ENCODE measurements around the gene CAPN10. TPM values are rescaled to one million over a fixed set of nuclear protein-coding genes. Genes with fewer than 3 reads are reported as not detected.

Gene CAPN10
- total RNA-seq, 4 donors from 2014 or later, result 13.4 to 33.3 (median 14.5) TPM

- TF ChIP-seq CTCF (IDR thresholded peaks at IDR 0.05; ENCODE audit: low read depth), result no peak
Measured at GRCh38 chr2:240569998-240570530, 16.5 kb upstream of the CAPN10 start.

GRCh38 chr2:240570531-240571313, 15.8 kb upstream of the CAPN10 start:
- no peak for TF ChIP-seq CTCF (IDR thresholded peaks at IDR 0.05; ENCODE audit: low read depth)

- no peak for TF ChIP-seq CTCF (IDR thresholded peaks at IDR 0.05; ENCODE audit: low read depth)
Measured at GRCh38 chr2:240571314-240571973, 15.1 kb upstream of the CAPN10 start.

GRCh38 chr2:240572141-240573031, 14.1 kb upstream of the CAPN10 start:
- no peak for TF ChIP-seq CTCF (IDR thresholded peaks at IDR 0.05; ENCODE audit: low read depth)

GRCh38 chr2:240573071-240573515, 13.4 kb upstream of the CAPN10 start:
- no peak for TF ChIP-seq CTCF (IDR thresholded peaks at IDR 0.05; ENCODE audit: low read depth)

GRCh38 chr2:240573516-240574385, 12.8 kb upstream of the CAPN10 start:
- TF ChIP-seq CTCF (IDR thresholded peaks at IDR 0.05; ENCODE audit: low read depth), result no peak
